Neural progenitor cell (in vitro differentiated cells): Measurements from ENCODE around the gene CXorf49.
"Not testable (repeated sequence)": the region's sequence is repeated elsewhere in the genome, so short reads cannot be mapped to it uniquely, and the experiment has no call there.

Experiments
- CTCF ChIP-seq: fragments of 200-600 bp; sonication (generic); IDR thresholded peaks from 2 replicates; pipeline ENCODE4 v1.5.1; 2017; ENCODE audit warnings: antibody characterized with exemption, mild to moderate bottlenecking
- EZH2 ChIP-seq: fragments of 200-600 bp; sonication (generic); IDR thresholded peaks from 2 replicates; pipeline ENCODE4 v1.6.1; 2017; ENCODE audit warnings: antibody characterized with exemption, mild to moderate bottlenecking, moderate library complexity

- not testable (repeated sequence) for TF ChIP-seq CTCF, EZH2
Observed at GRCh38 chrX:71715551-71715950, 2.5 kb downstream of the CXorf49 start.
